ENCODE results near the gene AFF3.

DNA sequence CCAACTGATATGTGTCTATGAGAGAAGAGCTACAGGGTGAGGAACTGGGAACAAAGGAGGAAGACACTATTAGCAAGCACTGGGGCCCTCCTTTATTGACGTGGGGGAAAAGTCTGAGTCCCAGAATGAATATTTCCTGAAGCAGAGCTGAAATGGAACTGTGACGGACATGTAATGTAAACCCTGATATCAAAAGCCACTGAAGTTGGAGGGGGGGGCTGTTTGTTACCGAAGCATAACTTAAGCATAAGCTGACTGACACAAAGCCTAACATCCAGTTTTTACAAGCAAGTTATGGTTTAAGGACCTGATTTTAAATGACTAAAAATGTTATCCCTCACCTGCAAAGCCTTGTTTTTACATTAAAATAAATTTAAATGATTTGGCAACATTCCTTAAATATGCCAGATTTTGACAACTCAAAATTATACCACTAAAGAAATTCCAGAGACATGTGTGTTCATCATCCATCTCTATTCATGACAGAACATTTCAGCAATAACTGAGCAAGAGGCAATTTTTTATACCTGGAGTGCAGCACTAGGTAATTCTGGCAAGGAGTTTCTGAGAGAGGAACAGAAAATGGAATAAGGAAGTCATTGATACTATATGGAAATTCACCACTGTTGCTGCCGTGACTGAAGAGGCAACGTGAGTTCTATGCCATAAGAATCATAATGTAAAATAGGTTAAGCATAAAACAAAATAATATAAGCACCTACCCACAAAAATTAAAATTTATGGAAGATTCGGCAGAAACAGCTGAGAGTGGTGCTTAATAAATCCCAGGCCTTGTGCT, 186.0 kb downstream of the AFF3 start:
- TF ChIP-seq, protein P1, sequence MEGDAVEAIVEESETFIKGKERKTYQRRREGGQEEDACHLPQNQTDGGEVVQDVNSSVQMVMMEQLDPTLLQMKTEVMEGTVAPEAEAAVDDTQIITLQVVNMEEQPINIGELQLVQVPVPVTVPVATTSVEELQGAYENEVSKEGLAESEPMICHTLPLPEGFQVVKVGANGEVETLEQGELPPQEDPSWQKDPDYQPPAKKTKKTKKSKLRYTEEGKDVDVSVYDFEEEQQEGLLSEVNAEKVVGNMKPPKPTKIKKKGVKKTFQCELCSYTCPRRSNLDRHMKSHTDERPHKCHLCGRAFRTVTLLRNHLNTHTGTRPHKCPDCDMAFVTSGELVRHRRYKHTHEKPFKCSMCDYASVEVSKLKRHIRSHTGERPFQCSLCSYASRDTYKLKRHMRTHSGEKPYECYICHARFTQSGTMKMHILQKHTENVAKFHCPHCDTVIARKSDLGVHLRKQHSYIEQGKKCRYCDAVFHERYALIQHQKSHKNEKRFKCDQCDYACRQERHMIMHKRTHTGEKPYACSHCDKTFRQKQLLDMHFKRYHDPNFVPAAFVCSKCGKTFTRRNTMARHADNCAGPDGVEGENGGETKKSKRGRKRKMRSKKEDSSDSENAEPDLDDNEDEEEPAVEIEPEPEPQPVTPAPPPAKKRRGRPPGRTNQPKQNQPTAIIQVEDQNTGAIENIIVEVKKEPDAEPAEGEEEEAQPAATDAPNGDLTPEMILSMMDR (conservative IDR thresholded peaks at IDR 0.05 in 1 of 2, IDR thresholded peaks at IDR 0.05 in 1 of 2; ENCODE audit: low read depth in 1 of 2, low read length in 2 of 2): no peak
- TF ChIP-seq EZH2 (IDR thresholded peaks at IDR 0.05; ENCODE audit: low read length, missing control alignments): no peak

Measured in fibroblast of lung (primary cell).